ENCODE data around the gene ADRB2.

Gene ADRB2

DNA sequence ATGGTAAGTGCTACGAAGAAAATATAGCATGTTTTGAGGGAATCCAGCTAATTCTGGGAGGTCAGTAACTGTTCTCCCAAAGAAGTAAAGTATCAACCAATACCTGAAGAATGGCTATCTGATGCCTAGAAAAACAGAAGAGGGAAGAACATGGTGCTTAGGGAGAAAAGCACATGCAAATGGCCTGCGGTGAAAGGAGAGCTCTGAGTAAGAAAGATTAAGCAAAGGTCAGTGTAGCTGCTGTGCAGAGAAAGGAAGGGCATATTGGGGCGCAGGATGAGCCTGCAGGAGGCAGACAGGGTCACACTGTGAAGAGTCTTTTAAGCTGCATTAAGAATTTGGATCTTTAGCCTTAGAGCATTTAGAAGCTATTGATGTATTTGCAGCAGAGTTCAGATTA is 11.0 kb downstream of the ADRB2 start:
- no peak overlapping the region for H3K27ac ChIP-seq
- TF ChIP-seq, protein P1, sequence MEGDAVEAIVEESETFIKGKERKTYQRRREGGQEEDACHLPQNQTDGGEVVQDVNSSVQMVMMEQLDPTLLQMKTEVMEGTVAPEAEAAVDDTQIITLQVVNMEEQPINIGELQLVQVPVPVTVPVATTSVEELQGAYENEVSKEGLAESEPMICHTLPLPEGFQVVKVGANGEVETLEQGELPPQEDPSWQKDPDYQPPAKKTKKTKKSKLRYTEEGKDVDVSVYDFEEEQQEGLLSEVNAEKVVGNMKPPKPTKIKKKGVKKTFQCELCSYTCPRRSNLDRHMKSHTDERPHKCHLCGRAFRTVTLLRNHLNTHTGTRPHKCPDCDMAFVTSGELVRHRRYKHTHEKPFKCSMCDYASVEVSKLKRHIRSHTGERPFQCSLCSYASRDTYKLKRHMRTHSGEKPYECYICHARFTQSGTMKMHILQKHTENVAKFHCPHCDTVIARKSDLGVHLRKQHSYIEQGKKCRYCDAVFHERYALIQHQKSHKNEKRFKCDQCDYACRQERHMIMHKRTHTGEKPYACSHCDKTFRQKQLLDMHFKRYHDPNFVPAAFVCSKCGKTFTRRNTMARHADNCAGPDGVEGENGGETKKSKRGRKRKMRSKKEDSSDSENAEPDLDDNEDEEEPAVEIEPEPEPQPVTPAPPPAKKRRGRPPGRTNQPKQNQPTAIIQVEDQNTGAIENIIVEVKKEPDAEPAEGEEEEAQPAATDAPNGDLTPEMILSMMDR (IDR thresholded peaks at IDR 0.05) = no peak
- no peak overlapping the region for H3K4me3 ChIP-seq
- DNase-seq (ENCODE audit: low spot score) = no peak

DNA sequence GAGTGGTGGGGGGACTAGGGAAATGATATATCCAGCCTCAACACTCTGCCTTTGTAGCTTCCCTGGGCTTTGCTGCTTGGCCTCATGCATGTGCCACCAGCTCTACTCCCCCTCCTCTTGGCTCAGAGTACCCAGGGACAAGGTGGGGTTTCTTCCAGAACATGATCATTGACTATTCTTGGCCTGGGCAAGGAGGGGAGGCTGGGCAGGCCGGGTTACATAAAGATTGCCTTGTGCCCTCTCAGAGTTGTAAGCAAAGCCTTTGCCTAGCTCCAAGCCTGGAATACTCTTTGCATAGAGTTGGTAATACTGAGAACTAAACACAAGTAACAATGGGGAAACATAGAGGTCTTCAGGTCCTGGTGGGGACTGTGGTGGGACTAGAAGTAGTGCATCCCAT is 11.9 kb downstream of the ADRB2 start:
- H3K4me3 ChIP-seq = no peak overlapping the region
- H3K27ac ChIP-seq = no peak overlapping the region
- TF ChIP-seq, protein P1 (IDR thresholded peaks at IDR 0.05) = no peak
- DNase-seq (ENCODE audit: low spot score) = no peak

DNA sequence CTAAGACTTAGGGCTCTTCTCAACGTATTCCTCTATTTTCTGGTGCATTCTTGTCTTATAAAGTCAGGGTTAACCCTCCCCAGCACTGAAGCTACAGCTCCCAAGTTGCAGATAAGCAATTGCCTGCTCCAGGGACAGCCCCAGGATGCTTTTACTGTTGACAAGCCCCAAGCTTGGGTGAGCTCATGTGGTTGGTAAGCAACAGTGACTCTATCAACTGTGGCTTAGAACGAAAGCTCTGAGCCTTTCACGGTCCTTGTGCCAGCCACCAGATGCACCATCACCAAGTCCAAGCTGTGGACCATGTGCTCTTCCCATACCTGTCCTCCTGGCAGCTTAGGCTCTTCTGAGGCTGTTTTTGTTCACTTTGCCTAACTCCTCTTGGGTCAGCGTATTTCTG is 13.5 kb downstream of the ADRB2 start:
- TF ChIP-seq, protein P1 (IDR thresholded peaks at IDR 0.05) = no peak

DNA sequence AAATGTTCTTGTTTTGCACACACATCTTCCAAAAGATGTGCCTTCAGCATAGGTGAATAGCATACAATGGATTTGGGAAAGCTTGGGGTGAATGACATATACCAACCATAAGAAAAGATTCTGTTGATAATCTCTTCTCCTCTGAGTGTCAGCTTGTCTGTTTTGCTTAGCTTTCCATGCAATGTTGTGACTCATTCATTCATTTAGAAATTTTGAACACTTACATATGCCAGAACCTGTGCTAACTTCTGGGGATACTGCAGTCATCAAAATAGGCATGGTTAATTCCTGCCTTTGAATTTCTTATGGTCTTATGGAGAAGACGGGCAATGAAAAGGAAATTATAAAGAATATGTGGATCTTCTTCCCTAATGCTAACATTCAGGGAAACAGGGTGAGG is 14.1 kb downstream of the ADRB2 start:
- Histone ChIP-seq H3K27ac (no peak overlapping the region), H3K4me3 (no peak overlapping the region)
- TF ChIP-seq, protein P1 (IDR thresholded peaks at IDR 0.05) = no peak
- DNase-seq (ENCODE audit: low spot score) = no peak

More for the DNA sequence above, 13.5 kb downstream of the ADRB2 start:
- no peak overlapping the region for H3K4me3 ChIP-seq
- DNase-seq (ENCODE audit: low spot score) = no peak
- no peak overlapping the region for H3K27ac ChIP-seq

DNA sequence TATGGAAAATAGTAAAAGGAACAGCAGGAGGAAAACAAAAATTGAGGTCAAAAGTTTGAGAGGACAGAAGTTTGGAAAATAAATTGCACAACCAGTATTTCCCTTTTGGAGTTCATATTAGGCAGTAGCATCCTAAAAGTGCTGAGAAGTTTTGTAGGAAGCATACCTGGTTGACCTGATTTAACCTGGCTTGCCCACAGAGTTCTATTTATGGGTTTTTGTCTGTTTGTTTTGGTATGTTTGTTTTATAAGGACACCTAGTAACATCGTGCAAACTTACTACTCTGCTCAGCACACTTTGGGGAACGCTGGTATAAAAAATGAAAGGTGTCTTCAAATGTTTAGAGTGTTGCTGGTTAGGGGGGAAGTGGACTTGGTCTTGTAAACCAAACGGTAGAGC is 15.1 kb downstream of the ADRB2 start:
- H3K4me3 ChIP-seq = no peak overlapping the region
- no peak for DNase-seq (ENCODE audit: low spot score)
- no peak overlapping the region for H3K27ac ChIP-seq
- TF ChIP-seq, protein P1 (IDR thresholded peaks at IDR 0.05) = no peak

DNA sequence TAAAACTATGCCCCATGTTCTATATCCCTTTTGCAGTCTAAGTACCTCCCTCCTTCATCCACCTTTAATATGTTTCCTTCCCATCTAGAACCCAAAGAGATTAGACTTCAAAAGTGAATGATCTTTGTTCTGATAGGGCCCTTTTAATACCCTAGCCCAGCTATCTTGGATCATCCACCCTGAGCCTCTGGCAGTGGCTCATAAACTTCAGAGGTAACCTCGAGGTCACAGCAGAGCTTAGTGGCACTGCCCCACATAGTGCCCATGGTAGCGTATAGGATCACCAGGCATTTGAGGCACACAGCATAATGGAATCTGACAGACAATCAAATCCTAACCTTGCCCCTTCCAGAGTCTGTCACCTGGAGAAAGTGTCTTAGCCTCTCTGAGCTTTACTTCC is 15.8 kb downstream of the ADRB2 start:
- Histone ChIP-seq H3K4me3 (no peak overlapping the region), H3K27ac (no peak overlapping the region)
- DNase-seq (ENCODE audit: low spot score) = no peak
- TF ChIP-seq, protein P1 (IDR thresholded peaks at IDR 0.05) = no peak

DNA sequence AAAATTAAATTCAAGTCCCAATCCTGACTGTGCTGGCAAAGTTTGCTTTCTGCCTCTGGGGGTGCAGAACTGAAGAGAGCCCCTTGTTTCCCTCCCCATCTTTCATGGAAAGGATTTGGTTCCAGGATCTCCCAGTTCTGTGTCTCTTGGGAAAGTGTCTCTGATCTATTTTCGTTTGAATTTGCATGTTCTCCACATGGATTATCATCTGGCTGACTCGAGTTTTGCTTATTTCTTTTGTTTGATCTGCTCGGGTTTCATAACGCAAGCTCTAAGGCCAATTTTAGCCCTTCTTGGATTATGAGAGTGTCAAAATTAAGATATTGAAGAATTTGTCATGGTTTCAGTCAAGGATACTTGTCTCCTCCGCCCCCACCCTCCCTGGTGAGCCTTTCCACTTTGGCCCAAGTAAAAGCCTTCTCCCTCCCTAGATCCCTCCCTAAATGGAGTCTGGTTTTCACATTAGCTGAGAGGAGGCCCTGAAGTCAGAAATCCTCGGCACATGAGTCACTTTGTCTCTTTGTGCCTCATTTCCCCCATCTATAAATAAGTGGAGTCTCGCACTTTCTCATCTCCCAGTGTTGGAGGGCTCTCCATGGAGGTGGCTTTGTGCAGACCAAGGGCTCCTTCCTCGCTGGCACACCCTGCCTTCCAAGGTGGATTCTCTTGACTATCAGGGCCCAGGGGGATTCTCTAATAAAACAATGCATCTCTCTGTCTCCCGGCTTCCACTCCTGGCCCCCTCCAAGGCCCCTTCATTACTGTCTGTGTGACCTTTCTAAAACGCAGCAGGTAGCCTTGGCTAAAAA is 17.3 kb downstream of the ADRB2 start:
- Histone ChIP-seq H3K27ac (no peak overlapping the region), H3K4me3 (no peak overlapping the region)
- TF ChIP-seq, protein P1 (IDR thresholded peaks at IDR 0.05) = no peak
- no peak for DNase-seq (ENCODE audit: low spot score)

Data from coronary artery (tissue), 2 donors.